Neuronal stem cell (in vitro differentiated cells): Measurements from ENCODE around the gene KRTAP3-3. TPM values are rescaled to one million over a fixed set of nuclear protein-coding genes. Genes with fewer than 3 reads are reported as not detected.
A peak's percentile ranks its signal among the peaks of the same experiment; 100 is the strongest.

Experiments used
- DNase-seq: peaks from one replicate; pipeline ENCODE4 v3.0.0-alpha.2; 2013; ENCODE audit warnings: low spot score
- H2AFZ ChIP-seq: one replicate; pipeline ENCODE4 v1.6.1; 2013; ENCODE audit warnings: mild to moderate bottlenecking, low read length, inconsistent platforms
- H2AK5ac ChIP-seq: 2 replicates; pipeline ENCODE4 v1.6.1; 2013; ENCODE audit warnings: low read depth, mild to moderate bottlenecking, inconsistent platforms, low read length, moderate library complexity, mixed read lengths
- H2BK120ac ChIP-seq: 2 replicates; pipeline ENCODE4 v1.6.1; 2013; ENCODE audit warnings: low read depth, mild to moderate bottlenecking, inconsistent platforms, low read length, moderate library complexity, mixed read lengths
- H2BK12ac ChIP-seq: one replicate; pipeline ENCODE4 v1.6.1; 2013; ENCODE audit warnings: low read length, inconsistent platforms
- H2BK15ac ChIP-seq: 2 replicates; pipeline ENCODE4 v1.6.1; 2013; ENCODE audit warnings: mild to moderate bottlenecking, low read length, inconsistent platforms, mixed read lengths
- H2BK5ac ChIP-seq: one replicate; pipeline ENCODE4 v1.6.1; 2013; ENCODE audit warnings: inconsistent platforms, mild to moderate bottlenecking, low read length, moderate library complexity
- H3K14ac ChIP-seq: one replicate; pipeline ENCODE4 v1.6.1; 2013; ENCODE audit warnings: low read length, inconsistent platforms
- H3K18ac ChIP-seq: 2 replicates; pipeline ENCODE4 v1.6.1; 2013; ENCODE audit warnings: low read length, inconsistent platforms
- H3K23ac ChIP-seq: 2 replicates; pipeline ENCODE4 v1.6.1; 2013; ENCODE audit warnings: low read depth, mild to moderate bottlenecking, mixed read lengths, low read length, inconsistent platforms; ENCODE audit not compliant: poor library complexity
- H3K27ac ChIP-seq: replicated peaks from 3 replicates; pipeline ENCODE4 v1.5.1; 2013; ENCODE audit warnings: low read length, inconsistent platforms
- H3K27me3 ChIP-seq, 3 experiments: 2 replicates each; pipeline ENCODE4 v1.6.1; 2013; ENCODE audit warnings: low read length in 3 of 3, mild to moderate bottlenecking in 2 of 3, inconsistent platforms in 1 of 3, low read depth in 1 of 3, mixed read lengths in 1 of 3, moderate library complexity in 1 of 3; ENCODE audit not compliant: control insufficient read depth in 3 of 3, insufficient read depth in 3 of 3
- H3K36me3 ChIP-seq, 2 donors: replicated peaks in 1 of 2; 2 replicates each; pipeline ENCODE4 v1.6.1; 2013; ENCODE audit warnings: low read length in 2 of 2; ENCODE audit not compliant: control insufficient read depth in 2 of 2, insufficient read depth in 2 of 2
- H3K4ac ChIP-seq: 2 replicates; pipeline ENCODE4 v1.6.1; 2013; ENCODE audit warnings: inconsistent platforms, mild to moderate bottlenecking, low read length, moderate library complexity
- H3K4me1 ChIP-seq, 2 donors: 1 replicate in 1 of 2; 2 replicates in 1 of 2; pipeline ENCODE4 v1.6.1; 2013; ENCODE audit warnings: low read length in 2 of 2, low read depth in 1 of 2; ENCODE audit not compliant: control insufficient read depth in 2 of 2, insufficient read depth in 1 of 2
- H3K4me2 ChIP-seq: one replicate; pipeline ENCODE4 v1.6.1; 2013; ENCODE audit warnings: mild to moderate bottlenecking, low read length, inconsistent platforms; ENCODE audit not compliant: insufficient read depth, poor library complexity, severe bottlenecking
- H3K4me3 ChIP-seq, 2 donors: 2 replicates each; pipeline ENCODE4 v1.5.1; 2013; ENCODE audit warnings: low read length in 2 of 2, mild to moderate bottlenecking in 2 of 2, inconsistent platforms in 1 of 2, moderate library complexity in 1 of 2
- H3K79me1 ChIP-seq: one replicate; pipeline ENCODE4 v1.6.1; 2013; ENCODE audit warnings: low read depth, mild to moderate bottlenecking, inconsistent platforms, low read length, moderate library complexity
- H3K9ac ChIP-seq: one replicate; pipeline ENCODE4 v1.6.1; 2013; ENCODE audit warnings: mild to moderate bottlenecking, low read depth, low read length, inconsistent platforms; ENCODE audit not compliant: poor library complexity
- H3K9me3 ChIP-seq, 2 donors: replicated peaks in 1 of 2; 2 replicates each; pipeline versions ENCODE3 to v1.6.1; 2013; ENCODE audit warnings: low read length in 2 of 2, mild to moderate bottlenecking in 2 of 2, inconsistent platforms in 1 of 2, low read depth in 1 of 2, mixed read lengths in 1 of 2, moderate library complexity in 1 of 2; ENCODE audit not compliant: control insufficient read depth in 2 of 2, insufficient read depth in 1 of 2
- H4K8ac ChIP-seq: one replicate; pipeline ENCODE4 v1.6.1; 2013; ENCODE audit warnings: low read depth, mild to moderate bottlenecking, inconsistent platforms, low read length, moderate library complexity
- H4K91ac ChIP-seq: one replicate; pipeline ENCODE4 v1.6.1; 2013; ENCODE audit warnings: low read length, low read depth, mild to moderate bottlenecking, inconsistent platforms; ENCODE audit not compliant: poor library complexity
- WGBS, 2 donors: extraction: QIAGEN DNeasy Blood & Tissue Kit; methylation state at CpG; one replicate each; pipeline ENCODE4 v1.1.7; 2013; ENCODE audit warnings: missing lambda C conversion rate in 2 of 2, mixed read lengths in 1 of 2; ENCODE audit not compliant: insufficient read length in 2 of 2, insufficient replicate concordance in 1 of 2; ENCODE audit errors: extremely low coverage in 2 of 2; 5-methylcytosine and 5-hydroxymethylcytosine counted together
- small RNA-seq: library from polyadenylated mRNA; stranded (forward); fragments of <200 nt; extraction: miRNeasy Mini kit (QIAGEN cat#:217004); gene quantifications from one replicate; pipeline ENCODE3, GENCODE V24; 2013; ENCODE audit not compliant: insufficient read depth

KRTAP3-3 gene

DNA sequence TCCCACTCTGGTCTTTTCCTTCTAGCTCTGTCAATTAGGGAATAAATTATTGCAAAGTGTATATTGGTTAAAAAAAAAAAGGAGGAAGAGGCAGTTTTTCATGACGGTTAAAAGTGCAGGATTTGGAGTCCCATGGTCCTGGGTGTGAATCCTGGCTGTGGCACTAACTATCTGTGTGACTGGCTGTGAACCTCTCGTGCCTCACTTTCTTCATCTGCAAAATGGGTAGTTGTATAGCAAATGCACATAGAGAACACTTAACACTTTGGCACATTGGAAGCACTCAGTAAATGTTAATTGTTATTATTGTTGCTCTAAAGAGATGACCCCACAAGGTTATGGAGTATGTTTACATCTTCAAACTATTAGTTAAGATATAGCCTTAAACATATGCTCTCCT, 46.0 kb downstream of the KRTAP3-3 start:
- Histone ChIP-seq H2BK12ac (no peak overlapping the region), H3K79me1 (no peaks in the 10 kb centered on the region)

DNA sequence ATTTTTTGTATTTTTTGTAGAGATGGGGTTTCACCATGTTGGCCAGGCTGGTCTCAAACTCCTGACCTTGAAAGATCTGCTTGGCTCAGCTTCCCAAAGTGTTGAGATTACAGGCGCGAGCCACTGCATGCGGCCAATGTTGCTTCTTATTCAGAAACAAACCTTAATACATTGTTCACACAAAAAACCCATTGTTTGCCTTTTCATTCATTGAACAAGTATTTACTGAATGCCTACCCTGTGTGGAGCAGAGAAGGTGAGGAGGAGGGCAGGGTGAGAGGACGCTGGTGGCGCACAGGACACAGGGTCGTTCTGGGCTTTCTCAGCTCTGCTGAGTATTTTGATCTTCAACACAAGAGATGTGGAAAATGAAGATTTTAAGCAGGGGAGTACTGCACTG, 48.5 kb downstream of the KRTAP3-3 start:
- Histone ChIP-seq H3K18ac (no peak overlapping the region), H2AFZ (no peak overlapping the region), H3K27ac (peak overlapping the region; percentile 24), H3K4me2 (no peak overlapping the region), H3K27me3 (peaks cover 0 to 10% (median 0%) of the 10 kb centered on the region in 3 experiments), H3K23ac (no peak overlapping the region), H3K4ac (no peak overlapping the region), H3K9me3 (no peaks in the 10 kb centered on the region), H4K8ac (no peak overlapping the region), H3K79me1 (no peaks in the 10 kb centered on the region), H3K4me3 (no peak overlapping the region), H2BK12ac (no peak overlapping the region), H2AK5ac (peak overlapping the region; percentile 49), H2BK15ac (peak overlapping the region; percentile 56), H2BK120ac (no peak overlapping the region), H3K14ac (no peak overlapping the region), H3K4me1 (peaks cover 0 to 11% of the 10 kb centered on the region in 2 donors), H3K9ac (no peak overlapping the region), H2BK5ac (no peak overlapping the region), H4K91ac (no peak overlapping the region), H3K36me3 (no peaks in the 10 kb centered on the region)
- WGBS, 2 donors, result no CpG with 5 or more reads among the region's 6 CpGs
- no peak for DNase-seq

More for the DNA sequence above, 46.0 kb downstream of the KRTAP3-3 start:
- Histone ChIP-seq H3K27ac (no peak overlapping the region), H3K18ac (no peak overlapping the region), H3K23ac (no peak overlapping the region), H3K4me1 (peaks cover 0 to 9% of the 10 kb centered on the region in 2 donors), H2AK5ac (no peak overlapping the region), H3K4me3 (no peak overlapping the region), H3K4ac (no peak overlapping the region), H2AFZ (no peak overlapping the region), H3K36me3 (no peaks in the 10 kb centered on the region), H3K27me3 (peaks cover 0 to 7% (median 0%) of the 10 kb centered on the region in 3 experiments), H2BK120ac (no peak overlapping the region), H3K9ac (no peak overlapping the region), H4K8ac (no peak overlapping the region), H2BK5ac (no peak overlapping the region), H4K91ac (no peak overlapping the region), H3K4me2 (no peak overlapping the region), H2BK15ac (no peak overlapping the region), H3K14ac (no peak overlapping the region), H3K9me3 (no peaks in the 10 kb centered on the region)
- no CpG with 5 or more reads among the region's 2 CpGs for WGBS, 2 donors
- DNase-seq, result no peak

- H3K27me3 ChIP-seq, result peaks cover 0 to 8% (median 0%) of the 10 kb centered on the region in 3 experiments
- no peak overlapping the region for H3K4me2 ChIP-seq
- H3K14ac ChIP-seq, result no peak overlapping the region
- H2BK12ac ChIP-seq, result no peak overlapping the region
- peaks cover 0 to 11% of the 10 kb centered on the region in 2 donors for H3K4me1 ChIP-seq
- no peak overlapping the region for H4K91ac ChIP-seq
- no peak overlapping the region for H2BK15ac ChIP-seq
- no peaks in the 10 kb centered on the region for H3K9me3 ChIP-seq
- no peak overlapping the region for H3K23ac ChIP-seq
- WGBS, 2 donors, result no CpG with 5 or more reads among the region's 1 CpG
- no peak overlapping the region for H3K18ac ChIP-seq
- DNase-seq, result no peak
- no peak overlapping the region for H2AFZ ChIP-seq
- no peak overlapping the region for H3K4ac ChIP-seq
- no peak overlapping the region for H2BK5ac ChIP-seq
- H2AK5ac ChIP-seq, result no peak overlapping the region
- H3K4me3 ChIP-seq, result no peak overlapping the region
- H3K27ac ChIP-seq, result no peak overlapping the region
- no peak overlapping the region for H4K8ac ChIP-seq
- no peaks in the 10 kb centered on the region for H3K79me1 ChIP-seq
- no peak overlapping the region for H2BK120ac ChIP-seq
- H3K9ac ChIP-seq, result no peak overlapping the region
- no peaks in the 10 kb centered on the region for H3K36me3 ChIP-seq
These were observed 49.4 kb downstream of the KRTAP3-3 start for GRCh38 chr17:40944531-40944930.

Small RNAs within 50 kb of the gene (small RNA-seq; reads per million reads assigned to genes)
- gene KRTAP3-4P, result not detected
